A549 (cell line): ENCODE measurements around the gene TNPO2. TPM values are rescaled to one million over a fixed set of nuclear protein-coding genes. Genes with fewer than 3 reads are reported as not detected.

Experiments
- ATAC-seq, 2 experiments: fragments of 200-7000 bp in 1 of 2; fragments of >200 bp in 1 of 2; cut with Nextera tagmentation in 1 of 2; cut with Tn5 transposase in 1 of 2; 3 replicates each; pipeline versions ENCODE4 v1.8.0 to v1.9.1; 2018 to 2020; ENCODE audit warnings: mild to moderate bottlenecking in 1 of 2, moderate library complexity in 1 of 2
- CTCF ChIA-PET: fragments of 300-600 bp; sonication (Branson Sonifier 250); formaldehyde crosslinking; extraction: SDS; loops from one replicate; lab custom pipeline; 2021; ENCODE audit warnings: antibody characterized with exemption, inconsistent platforms; lab: Yijun Ruan, JAX
- POLR2A ChIA-PET: fragments of 350-600 bp; formaldehyde crosslinking; extraction: SDS; loops from one replicate; lab custom pipeline; 2021; ENCODE audit warnings: antibody characterized with exemption, inconsistent platforms; lab: Yijun Ruan, JAX
- DNase-seq, 2 experiments: peaks; one replicate each; pipeline versions ENCODE4 v3.0.0 to v3.0.0-alpha.2; 2011 to 2016; ENCODE audit warnings: low read depth in 1 of 2, low spot score in 1 of 2
- FAIRE-seq: peaks from 2 replicates; lab custom pipeline; 2011; peaks lifted over from hg19 to GRCh38; lab: Jason Lieb, UNC
- H3K27ac ChIP-seq, 2 experiments: fragments of >200 bp; sonication (Bioruptor Twin); formaldehyde crosslinking; 3 replicates each; pipeline ENCODE4 v1.5.1; 2016 to 2017
- H3K4me1 ChIP-seq: fragments of >200 bp; sonication (Bioruptor Twin); formaldehyde crosslinking; 3 replicates; pipeline ENCODE4 v1.6.1; 2016
- H3K4me2 ChIP-seq: fragments of >200 bp; sonication (Bioruptor Twin); formaldehyde crosslinking; 3 replicates; pipeline ENCODE4 v1.6.1; 2016
- H3K4me3 ChIP-seq: fragments of >200 bp; sonication (Bioruptor Twin); formaldehyde crosslinking; 3 replicates; pipeline ENCODE4 v1.5.1; 2016
- H3K9me3 ChIP-seq: fragments of >200 bp; sonication (Bioruptor Twin); formaldehyde crosslinking; 3 replicates; pipeline ENCODE4 v1.6.1; 2016
- ATOH8 ChIP-seq: fragments of 250-450 bp; sonication (Bioruptor Pico); IDR thresholded peaks from 2 replicates; pipeline ENCODE4 v1.5.0; 2020; ENCODE audit warnings: low read depth, mild to moderate bottlenecking, moderate library complexity
- CEBPB ChIP-seq, 2 experiments: fragments of >200 bp in 1 of 2; sonication (Bioruptor Twin) in 1 of 2; formaldehyde crosslinking in 1 of 2; IDR thresholded peaks; 2 replicates each; pipeline ENCODE4 v1.6.1; 2012 to 2016
- CHD4 ChIP-seq: fragments of 200-600 bp; sonication (generic); IDR thresholded peaks from 2 replicates; pipeline ENCODE4 v1.6.1; 2016; ENCODE audit warnings: antibody characterized with exemption, mild to moderate bottlenecking, borderline replicate concordance
- CTCF ChIP-seq: fragments of >200 bp; sonication (Bioruptor Twin); formaldehyde crosslinking; IDR thresholded peaks from 3 replicates; pipeline ENCODE4 v1.5.1; 2016
- ESRRA ChIP-seq: fragments of 150-350 bp; IDR thresholded peaks from 2 replicates; pipeline ENCODE4 v1.6.1; 2014; ENCODE audit warnings: mild to moderate bottlenecking, low read length, borderline replicate concordance
- FOSL2 ChIP-seq, 2 experiments: fragments of 450-650 bp in 1 of 2; fragments of >200 bp in 1 of 2; sonication (Bioruptor Twin) in 1 of 2; formaldehyde crosslinking; IDR thresholded peaks; 2 replicates each; pipeline versions ENCODE4 v1.5.0 to v1.6.1; 2016 to 2020; ENCODE audit warnings: mild to moderate bottlenecking in 1 of 2, moderate library complexity in 1 of 2
- GATA3 ChIP-seq: IDR thresholded peaks from 2 replicates; pipeline ENCODE4 v1.6.1; 2012; ENCODE audit warnings: borderline replicate concordance
- HEYL ChIP-seq: fragments of 250-450 bp; sonication (Bioruptor Pico); IDR thresholded peaks from 2 replicates; pipeline ENCODE4 v1.8.0; 2021; ENCODE audit warnings: mild to moderate bottlenecking, moderate library complexity
- HOXB5 ChIP-seq: fragments of 250-450 bp; sonication (Bioruptor Pico); IDR thresholded peaks from 2 replicates; pipeline ENCODE4 v1.5.0; 2020; ENCODE audit warnings: mild to moderate bottlenecking, moderate library complexity
- JUN ChIP-seq, 2 experiments: fragments of >200 bp; sonication (Bioruptor Twin); formaldehyde crosslinking; IDR thresholded peaks; 2 replicates in 1 of 2; 3 replicates in 1 of 2; pipeline ENCODE4 v1.6.1; 2016 to 2017
- JUNB ChIP-seq: fragments of >200 bp; sonication (Bioruptor Twin); formaldehyde crosslinking; IDR thresholded peaks from 2 replicates; pipeline ENCODE4 v1.6.1; 2016
- KDM1A ChIP-seq: fragments of 200-600 bp; sonication (generic); IDR thresholded peaks from 2 replicates; pipeline ENCODE4 v1.6.1; 2016; ENCODE audit warnings: low read depth, mild to moderate bottlenecking
- NR3C1 ChIP-seq: fragments of >200 bp; sonication (Bioruptor Twin); formaldehyde crosslinking; IDR thresholded peaks from 3 replicates; pipeline ENCODE4 v1.6.1; 2017
- PHF8 ChIP-seq: fragments of 200-600 bp; sonication (generic); IDR thresholded peaks from 2 replicates; pipeline ENCODE4 v1.6.1; 2016; ENCODE audit warnings: low read depth, mild to moderate bottlenecking, antibody characterized with exemption, moderate library complexity, borderline replicate concordance
- POLR2A ChIP-seq: IDR thresholded peaks from 2 replicates; pipeline ENCODE4 v1.6.1; 2012; ENCODE audit warnings: mild to moderate bottlenecking, low read length
- RAD21 ChIP-seq, 2 experiments: fragments of >200 bp in 1 of 2; sonication (Bioruptor Twin) in 1 of 2; formaldehyde crosslinking in 1 of 2; IDR thresholded peaks in 1 of 2; conservative IDR thresholded peaks in 1 of 2; 2 replicates in 1 of 2; 3 replicates in 1 of 2; pipeline ENCODE4 v1.6.1; 2012 to 2018; ENCODE audit warnings: inconsistent platforms in 1 of 2
- RARB ChIP-seq: fragments of 250-450 bp; sonication (Bioruptor Pico); IDR thresholded peaks from 2 replicates; pipeline ENCODE4 v1.8.0; 2021; ENCODE audit warnings: mild to moderate bottlenecking, moderate library complexity
- RFX5 ChIP-seq: fragments of 450-650 bp; IDR thresholded peaks from 2 replicates; pipeline ENCODE4 v1.7.1; 2014; ENCODE audit warnings: antibody characterized with exemption, mild to moderate bottlenecking, moderate library complexity
- SMC3 ChIP-seq: fragments of >200 bp; sonication (Bioruptor Twin); formaldehyde crosslinking; IDR thresholded peaks from 3 replicates; pipeline ENCODE4 v1.6.1; 2018; ENCODE audit warnings: inconsistent platforms
- TFCP2L1 ChIP-seq: fragments of 250-450 bp; sonication (Bioruptor Pico); IDR thresholded peaks from 2 replicates; pipeline ENCODE4 v1.5.0; 2021; ENCODE audit warnings: mild to moderate bottlenecking
- TP53 ChIP-seq: fragments of 250-450 bp; sonication (Bioruptor Pico); IDR thresholded peaks from 2 replicates; pipeline ENCODE4 v1.5.0; 2021; ENCODE audit warnings: mild to moderate bottlenecking, moderate library complexity
- ZC3H11A ChIP-seq: fragments of 450-650 bp; IDR thresholded peaks from 2 replicates; pipeline ENCODE4 v1.6.1; 2014; ENCODE audit warnings: antibody characterized with exemption, mild to moderate bottlenecking
- ZSCAN20 ChIP-seq: fragments of 250-450 bp; sonication (Bioruptor Pico); IDR thresholded peaks from 2 replicates; pipeline ENCODE4 v1.8.0; 2022; ENCODE audit warnings: mild to moderate bottlenecking, moderate library complexity
- WGBS: methylation state at CpG from one replicate; pipeline ENCODE4 v1.1.6; 2017; ENCODE audit errors: missing lambda C conversion rate; 5-methylcytosine and 5-hydroxymethylcytosine counted together
- polyA plus RNA-seq, 4 experiments: library from polyadenylated mRNA; depleted of rRNA in 3 of 4; stranded (reverse); fragments of >200 nt; fragmentation: RNase III in 1 of 4; extraction: RNeasy Plus Mini Kit Qiagen cat#74134 plus additional on column Dnase treatment in 1 of 4; gene quantifications; 2 replicates in 3 of 4; 3 replicates in 1 of 4; pipeline ENCODE4 v1.2.3, GENCODE V29; 2011 to 2017
- TF ChIP-seq, protein P1 (sequence below): fragments of >200 bp; sonication (Bioruptor Twin); formaldehyde crosslinking; IDR thresholded peaks from 3 replicates; pipeline ENCODE4 v1.6.1; 2016
- TF ChIP-seq, protein P2 (sequence below): IDR thresholded peaks from 2 replicates; pipeline ENCODE4 v1.6.1; 2012
- TF ChIP-seq, protein P3 (sequence below): fragments of 450-650 bp; IDR thresholded peaks from 2 replicates; pipeline ENCODE4 v1.6.1; 2014; ENCODE audit warnings: antibody characterized with exemption

The TNPO2 gene
- polyA plus RNA-seq, 2 of the 4 experiments (the other 2 are of a cell fraction) = 33.7 to 41.0 TPM

GRCh38 chr19:12766051-12766521 lies 42.4 kb upstream of the TNPO2 start:
- peak; percentile 97 for ATAC-seq
- peak overlapping the region; percentile 58 for H3K4me2 ChIP-seq
- 1% methylated on average over 11 of the region's 30 CpGs for WGBS

GRCh38 chr19:12764698-12765097 lies 41.0 kb upstream of the TNPO2 start:
- no peaks in the 10 kb centered on the region for H3K4me1 ChIP-seq
- H3K27ac ChIP-seq = no peak overlapping the region
- no peak overlapping the region for H3K4me2 ChIP-seq
- no peak overlapping the region for H3K4me3 ChIP-seq
- ATAC-seq = no peak
- H3K9me3 ChIP-seq = no peaks in the 10 kb centered on the region
- ChIA-PET POLR2A (interaction anchor here (2.1 kb wide), 1 partner anchor 28 kb away, joined by 32 read pairs; the partner anchor contains the start of gene JUNB), CTCF (interaction anchor here (0.6 to 38.2 kb wide), 15 partner anchors 4 to 183 kb away, joined by 3 to 901 read pairs (median 8); partner anchors contain the start of genes BEST2, DNASE2, GET3 and HOOK2)
- DNase-seq = no peak
- 94% methylated on average over 16 of the region's 16 CpGs for WGBS
- FAIRE-seq = no peak
- no peak for TF ChIP-seq RARB (CRISPR knock-in tag)
- no peak for TF ChIP-seq SMC3
- TF ChIP-seq, all 56 proteins: peak for 0

More at GRCh38 chr19:12766051-12766521, 42.4 kb upstream of the TNPO2 start:
- Histone ChIP-seq H3K9me3 (no peaks in the 10 kb centered on the region), H3K4me3 (peak overlapping the region; percentile 40), H3K4me1 (no peaks in the 10 kb centered on the region), H3K27ac (peak overlapping the region; percentile 48 to 87; a peak in 5 of 6 replicates)
- FAIRE-seq (no peak), DNase-seq (peak; percentile 82 to 84)
- no peak for TF ChIP-seq RFX5
- TF ChIP-seq FOSL2 (IDR thresholded peaks at IDR 0.05) = no peak
- no peak for TF ChIP-seq FOSL2 (CRISPR knock-in tag; IDR thresholded peaks at IDR 0.05)
- peak; percentile 85 for TF ChIP-seq SMC3
- peak; percentile 69 to 80 for TF ChIP-seq RAD21 (conservative IDR thresholded peaks at IDR 0.05 in 1 of 2, IDR thresholded peaks at IDR 0.05 in 1 of 2)
- no peak for TF ChIP-seq TP53 (CRISPR knock-in tag)
- TF ChIP-seq, protein P1, sequence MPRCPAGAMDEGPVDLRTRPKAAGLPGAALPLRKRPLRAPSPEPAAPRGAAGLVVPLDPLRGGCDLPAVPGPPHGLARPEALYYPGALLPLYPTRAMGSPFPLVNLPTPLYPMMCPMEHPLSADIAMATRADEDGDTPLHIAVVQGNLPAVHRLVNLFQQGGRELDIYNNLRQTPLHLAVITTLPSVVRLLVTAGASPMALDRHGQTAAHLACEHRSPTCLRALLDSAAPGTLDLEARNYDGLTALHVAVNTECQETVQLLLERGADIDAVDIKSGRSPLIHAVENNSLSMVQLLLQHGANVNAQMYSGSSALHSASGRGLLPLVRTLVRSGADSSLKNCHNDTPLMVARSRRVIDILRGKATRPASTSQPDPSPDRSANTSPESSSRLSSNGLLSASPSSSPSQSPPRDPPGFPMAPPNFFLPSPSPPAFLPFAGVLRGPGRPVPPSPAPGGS = no peak
- no peak for TF ChIP-seq HOXB5
- peak; percentile 78 for TF ChIP-seq CTCF
- TF ChIP-seq POLR2A = peak; percentile 23; the same call in 1 of the 2 replicates
- peak in 1 of 2 experiments; percentile 26; a peak in 1 of 5 replicates for TF ChIP-seq JUN (IDR thresholded peaks at IDR 0.05)
- no peak for TF ChIP-seq TFCP2L1 (CRISPR knock-in tag)
- TF ChIP-seq, protein P2, sequence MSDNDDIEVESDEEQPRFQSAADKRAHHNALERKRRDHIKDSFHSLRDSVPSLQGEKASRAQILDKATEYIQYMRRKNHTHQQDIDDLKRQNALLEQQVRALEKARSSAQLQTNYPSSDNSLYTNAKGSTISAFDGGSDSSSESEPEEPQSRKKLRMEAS = 0 out of 2 replicates have a peak, but pooled peaks have one; percentile 31
- CTCF ChIA-PET = interaction anchor here (0.6 to 38.2 kb wide), 32 partner anchors 3 to 328 kb away, joined by 3 to 901 read pairs (median 4); partner anchors contain the start of genes BEST2, DNASE2, GET3 and HOOK2
- POLR2A ChIA-PET = interaction anchor here (1.0 to 2.1 kb wide), 6 partner anchors 23 to 37 kb away, joined by 3 to 32 read pairs (median 3); partner anchors contain the start of genes GET3 and JUNB

DNA sequence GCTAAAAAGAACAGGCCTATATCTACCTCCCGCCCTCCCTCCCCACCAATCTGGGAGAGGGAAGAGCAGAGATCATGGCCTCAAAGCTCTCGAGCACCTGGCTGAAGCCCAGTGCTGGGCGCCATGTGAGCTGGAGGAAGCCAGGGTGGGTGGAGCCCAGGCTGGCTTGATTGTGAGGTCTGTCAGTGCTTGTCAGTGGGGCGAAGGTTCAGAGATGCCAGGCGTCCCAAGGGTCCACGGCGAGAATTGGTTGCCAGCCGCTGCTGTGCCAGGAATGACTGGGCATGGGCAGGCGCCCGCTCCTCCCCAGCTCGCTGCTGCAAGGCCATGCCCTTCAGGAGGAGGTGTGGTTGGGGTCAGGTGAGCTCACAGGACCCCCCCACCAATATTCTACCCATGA lies 39.4 kb upstream of the TNPO2 start:
- FAIRE-seq (no peak), DNase-seq (no peak), ATAC-seq (no peak)
- POLR2A ChIA-PET = no interaction called here
- TF ChIP-seq KDM1A (no peak), PHF8 (no peak), CEBPB (IDR thresholded peaks at IDR 0.05) (no peak), CHD4 (no peak), CTCF (no peak), ATOH8 (CRISPR knock-in tag) (no peak), NR3C1 (no peak), ZC3H11A (no peak), HEYL (CRISPR knock-in tag) (no peak), ESRRA (no peak), ZSCAN20 (CRISPR knock-in tag) (no peak), JUNB (no peak), JUN (IDR thresholded peaks at IDR 0.05) (no peak), GATA3 (no peak)
- TF ChIP-seq, protein P2 = no peak
- TF ChIP-seq, protein P3, sequence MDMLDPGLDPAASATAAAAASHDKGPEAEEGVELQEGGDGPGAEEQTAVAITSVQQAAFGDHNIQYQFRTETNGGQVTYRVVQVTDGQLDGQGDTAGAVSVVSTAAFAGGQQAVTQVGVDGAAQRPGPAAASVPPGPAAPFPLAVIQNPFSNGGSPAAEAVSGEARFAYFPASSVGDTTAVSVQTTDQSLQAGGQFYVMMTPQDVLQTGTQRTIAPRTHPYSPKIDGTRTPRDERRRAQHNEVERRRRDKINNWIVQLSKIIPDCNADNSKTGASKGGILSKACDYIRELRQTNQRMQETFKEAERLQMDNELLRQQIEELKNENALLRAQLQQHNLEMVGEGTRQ = no peak
- Histone ChIP-seq H3K27ac (no peak overlapping the region), H3K9me3 (no peaks in the 10 kb centered on the region), H3K4me2 (no peak overlapping the region), H3K4me1 (no peaks in the 10 kb centered on the region), H3K4me3 (no peak overlapping the region)
- WGBS = 95% methylated on average over 11 of the region's 11 CpGs
- CTCF ChIA-PET = interaction anchor here (0.9 to 38.2 kb wide), 7 partner anchors 6 to 84 kb away, joined by 3 to 901 read pairs (median 79); partner anchors contain the start of genes BEST2, GET3, HOOK2 and JUNB
